HG03045 (cell line): ENCODE results near the gene KIFBP.
"Not testable (repeated sequence)": the region's sequence is repeated elsewhere in the genome, so short reads cannot be mapped to it uniquely, and the experiment has no call there.

Source experiments
- ATAC-seq: cut with Tn5 transposase; IDR thresholded peaks from one replicate; pipeline ENCODE4 v1.9.1; 2021; ENCODE audit warnings: mild to moderate bottlenecking, moderate library complexity; ENCODE audit not compliant: unreplicated experiment

Gene KIFBP

GRCh38 chr10:69004821-69005220 is 16.2 kb downstream of the KIFBP start:
- ATAC-seq = no peak

DNA sequence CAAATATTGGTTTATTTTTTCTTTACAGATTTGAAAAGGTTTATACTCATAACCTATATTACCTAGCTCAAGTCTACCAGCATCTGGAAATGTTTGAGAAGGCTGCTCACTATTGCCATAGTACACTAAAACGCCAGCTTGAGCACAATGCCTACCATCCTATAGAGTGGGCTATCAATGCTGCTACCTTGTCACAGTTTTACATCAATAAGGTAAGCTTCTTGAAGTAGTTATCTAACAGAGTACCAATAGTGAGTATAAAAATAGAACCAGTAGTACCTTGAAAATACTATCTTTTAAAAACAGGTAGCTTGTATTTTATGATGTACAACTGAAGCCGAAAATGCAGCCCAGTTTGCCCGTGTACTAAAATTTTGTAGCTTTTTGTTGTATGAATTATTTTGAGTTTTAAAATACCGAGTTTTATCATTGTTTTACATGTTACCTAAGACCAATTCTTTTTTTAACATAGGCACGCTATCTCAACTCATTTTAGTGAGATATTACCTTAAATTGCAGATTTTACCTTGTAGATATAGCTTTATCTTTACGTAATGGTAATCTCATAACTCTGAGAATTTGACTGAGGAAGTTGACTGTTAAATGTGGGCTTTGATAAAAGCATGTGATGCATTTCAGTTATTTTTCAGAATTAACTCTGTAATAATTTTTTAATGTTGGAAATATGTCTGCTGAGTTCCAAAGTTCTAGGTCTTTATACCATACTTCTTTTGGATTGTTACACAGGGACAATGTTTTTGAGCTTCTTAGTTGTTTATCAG is 17.3 kb downstream of the KIFBP start:
- no peak for ATAC-seq

GRCh38 chr10:69007260-69007659 is 18.7 kb downstream of the KIFBP start:
- ATAC-seq = no peak

DNA sequence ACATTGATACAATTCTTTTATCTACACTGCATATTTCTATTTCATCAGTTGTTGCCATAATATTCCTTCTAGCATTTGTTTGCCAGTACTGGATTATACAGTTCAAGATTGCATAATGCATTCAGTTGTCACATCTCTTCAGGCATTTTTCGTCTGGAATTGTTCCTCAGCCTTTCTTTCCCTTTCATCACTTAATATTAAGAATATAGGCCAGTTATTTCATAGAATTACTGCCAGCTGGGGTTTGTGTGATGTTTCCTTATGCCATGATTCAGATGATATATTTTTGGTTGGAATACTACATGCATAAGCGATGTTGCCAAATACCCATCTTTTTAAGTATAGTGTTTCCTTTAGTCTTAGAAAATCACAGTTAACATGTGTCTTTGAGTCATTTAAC is 20.8 kb downstream of the KIFBP start:
- no peak for ATAC-seq

GRCh38 chr10:69010151-69010640 is 21.6 kb downstream of the KIFBP start:
- ATAC-seq = no peak

GRCh38 chr10:69012778-69013177 is 24.2 kb downstream of the KIFBP start:
- not testable (repeated sequence) for ATAC-seq

GRCh38 chr10:69014171-69014570 is 25.6 kb downstream of the KIFBP start:
- no peak for ATAC-seq

DNA sequence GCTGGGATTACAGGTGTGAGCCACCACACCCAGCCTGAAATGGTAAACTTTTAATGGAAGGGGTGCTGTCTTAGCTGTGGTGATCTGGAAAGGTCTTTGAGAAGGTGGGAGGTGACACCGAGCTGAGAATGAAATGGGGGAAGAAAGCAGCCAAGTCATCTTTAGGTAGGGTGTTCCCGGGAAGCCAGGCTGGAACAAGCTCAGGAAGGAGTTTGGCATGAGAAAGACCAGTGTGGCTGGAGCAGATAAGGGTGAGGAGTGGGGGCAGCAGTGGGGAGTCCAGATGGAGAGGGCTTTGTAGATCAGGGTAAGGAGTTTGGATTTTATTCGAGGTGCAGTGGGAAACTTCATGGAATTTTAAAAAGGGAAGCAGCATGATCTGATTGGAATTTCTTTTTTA is 30.0 kb downstream of the KIFBP start:
- ATAC-seq = no peak

DNA sequence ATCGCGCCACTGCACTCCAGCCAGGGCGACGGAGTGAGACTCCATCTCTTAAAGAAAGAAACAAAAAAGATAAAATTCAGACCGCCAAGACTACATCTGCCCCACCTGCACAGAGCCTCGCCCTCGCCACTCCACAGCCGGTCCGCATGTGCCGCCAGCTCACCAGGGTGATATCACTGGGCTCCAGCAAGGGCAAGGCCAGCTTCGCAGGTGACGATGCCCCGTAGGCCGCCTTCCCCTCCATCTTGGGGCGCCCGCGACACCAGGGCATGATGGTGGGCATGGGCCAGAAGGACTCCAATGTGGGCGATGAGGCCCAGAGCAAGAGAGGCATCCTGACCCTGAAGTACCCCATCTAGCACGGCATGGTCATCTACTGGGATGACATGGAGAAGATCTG is 34.0 kb downstream of the KIFBP start:
- ATAC-seq = no peak

GRCh38 chr10:69025370-69025896 is 36.8 kb downstream of the KIFBP start:
- no peak for ATAC-seq

- no peak for ATAC-seq
These were observed 44.7 kb downstream of the KIFBP start for GRCh38 chr10:69033256-69033655.

- no peak for ATAC-seq
These were observed 48.9 kb downstream of the KIFBP start for GRCh38 chr10:69037489-69037888.

DNA sequence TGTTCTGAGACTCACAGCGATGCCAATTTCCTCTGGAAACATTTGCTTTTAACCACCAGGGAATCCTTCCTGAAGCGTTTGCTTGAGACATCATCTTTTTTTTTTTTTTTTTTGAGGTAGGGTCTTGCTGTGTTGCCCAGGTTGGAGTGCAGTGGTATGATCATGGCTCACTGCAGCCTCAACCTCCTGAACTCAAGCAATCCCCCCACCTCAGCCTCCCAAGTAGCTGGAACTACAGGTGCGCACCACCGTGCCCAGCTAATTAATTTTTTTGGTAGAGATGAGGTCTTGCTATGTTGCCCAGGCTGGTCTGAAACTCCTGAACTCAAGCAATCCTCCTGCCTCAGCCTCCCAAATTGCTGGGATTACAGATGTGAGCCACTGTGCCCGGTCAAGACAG is 52.3 kb downstream of the KIFBP start:
- not testable (repeated sequence) for ATAC-seq

DNA sequence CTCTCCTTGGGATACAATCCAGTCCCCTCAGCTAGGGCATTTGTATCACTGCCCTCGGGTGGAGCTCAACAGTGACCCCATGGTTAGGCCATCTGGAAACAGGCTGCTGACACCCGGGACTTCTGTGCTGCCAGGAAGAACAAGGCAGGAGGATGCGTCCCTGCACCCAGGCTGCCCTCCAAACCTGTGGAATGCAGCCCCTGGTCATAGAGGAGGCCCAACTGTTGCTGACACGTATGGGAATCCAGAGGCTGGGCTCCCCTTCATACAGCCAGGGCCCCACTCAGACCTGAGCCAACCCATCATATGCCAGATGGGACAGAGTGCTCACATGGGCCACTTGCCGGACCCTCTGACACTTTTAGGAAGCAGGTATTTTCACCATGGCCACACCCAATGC is 53.8 kb downstream of the KIFBP start:
- ATAC-seq = no peak

GRCh38 chr10:69042838-69043237 is 54.2 kb downstream of the KIFBP start:
- no peak for ATAC-seq

- ATAC-seq = peak; percentile 43
These were observed 55.4 kb downstream of the KIFBP start for GRCh38 chr10:69043931-69044531.

GRCh38 chr10:69044546-69044945 is 55.9 kb downstream of the KIFBP start:
- no peak for ATAC-seq

DNA sequence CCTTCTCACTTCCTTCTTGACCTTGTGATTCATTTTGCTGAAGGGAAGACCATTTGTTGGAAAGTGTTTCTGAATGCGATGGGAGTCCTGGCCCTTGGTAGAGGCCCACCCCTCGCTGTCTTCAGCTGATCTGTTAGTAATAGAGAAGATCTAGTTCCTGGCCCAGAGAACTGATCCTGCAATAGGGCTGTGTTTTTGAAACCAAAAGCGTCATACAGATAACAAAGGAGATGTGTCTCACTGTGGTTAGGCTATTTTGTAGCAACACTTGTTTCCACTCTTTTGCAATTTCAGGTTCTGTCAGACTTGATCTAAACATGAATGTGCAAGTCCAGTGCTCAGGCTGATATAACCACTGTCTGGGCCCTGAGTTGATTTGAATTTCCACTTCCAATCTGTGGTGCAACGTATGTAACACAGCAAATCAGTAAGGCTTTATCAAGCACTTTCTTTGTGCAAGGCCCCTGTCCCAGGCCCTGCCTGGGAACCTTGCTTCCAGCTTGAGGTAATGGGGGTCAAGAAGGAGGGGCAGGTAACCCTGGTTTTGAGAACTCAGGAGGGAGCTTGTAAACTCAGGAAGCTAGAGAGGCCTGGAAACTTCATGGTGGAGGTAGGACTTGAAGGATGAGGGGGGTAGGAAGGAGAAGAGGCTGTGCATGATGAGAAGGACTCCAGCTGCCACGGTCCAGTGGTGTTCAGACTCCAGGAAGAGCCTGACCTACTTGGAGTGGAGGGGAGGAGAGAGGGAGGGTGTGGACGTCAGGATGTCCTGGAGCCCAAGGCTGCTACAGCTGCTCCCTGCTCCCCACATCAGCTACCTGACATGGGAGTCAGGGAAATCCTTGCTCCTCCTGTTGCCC is 57.1 kb downstream of the KIFBP start:
- ATAC-seq = peak; percentile 56

DNA sequence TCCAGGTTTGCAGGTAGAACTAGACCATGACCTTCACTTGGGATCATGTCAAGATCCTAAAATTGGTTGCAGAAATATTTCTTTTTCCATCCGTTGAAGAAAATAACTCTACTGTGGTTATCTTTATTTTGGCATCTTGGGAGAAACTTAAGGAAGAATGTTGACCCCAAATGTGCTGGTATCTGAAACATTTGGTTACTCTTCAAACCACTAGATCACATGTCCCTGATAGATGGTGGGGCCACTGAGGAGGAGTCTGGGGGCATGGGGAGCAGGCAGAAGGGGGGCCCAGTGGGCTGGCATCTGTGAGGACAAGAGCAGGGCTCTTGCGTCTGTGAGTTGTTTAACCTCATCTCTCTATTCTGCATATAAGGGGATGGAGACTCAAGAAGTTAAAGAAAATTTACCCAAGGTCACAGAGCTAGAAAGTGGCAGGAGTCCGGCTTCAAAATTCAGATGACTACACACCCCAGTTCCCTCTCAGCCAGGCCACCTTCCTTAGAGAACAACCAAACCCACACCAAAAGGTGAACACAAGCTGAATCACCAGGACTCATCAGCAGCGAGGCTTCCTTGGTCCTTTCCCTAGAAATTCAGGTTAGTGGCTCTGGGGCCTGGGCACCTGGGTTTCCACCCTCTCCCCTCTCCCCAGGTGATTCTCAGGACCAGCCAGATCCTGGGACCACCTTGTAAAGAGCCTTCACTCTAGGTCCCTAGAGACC is 58.7 kb downstream of the KIFBP start:
- no peak for ATAC-seq

DNA sequence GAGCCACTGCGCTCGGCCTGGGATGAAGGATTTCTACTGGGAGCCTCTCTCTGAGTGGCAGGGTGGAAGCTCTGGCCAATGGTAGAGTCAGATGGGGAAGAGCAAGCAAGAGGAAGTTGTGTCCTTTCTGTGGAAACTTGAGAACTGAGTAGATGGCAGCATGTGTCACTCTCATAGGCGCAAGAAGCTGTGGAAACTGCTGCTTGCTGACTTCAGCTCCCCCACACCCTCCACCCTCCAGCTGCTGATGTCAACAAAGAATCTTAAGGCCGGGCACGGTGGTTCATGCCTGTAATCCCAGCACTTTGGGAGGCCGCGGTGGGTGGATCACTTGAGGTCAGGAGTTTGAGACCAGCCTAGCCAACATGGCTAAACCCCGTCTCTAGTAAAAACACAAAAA is 59.5 kb downstream of the KIFBP start:
- no peak for ATAC-seq

DNA sequence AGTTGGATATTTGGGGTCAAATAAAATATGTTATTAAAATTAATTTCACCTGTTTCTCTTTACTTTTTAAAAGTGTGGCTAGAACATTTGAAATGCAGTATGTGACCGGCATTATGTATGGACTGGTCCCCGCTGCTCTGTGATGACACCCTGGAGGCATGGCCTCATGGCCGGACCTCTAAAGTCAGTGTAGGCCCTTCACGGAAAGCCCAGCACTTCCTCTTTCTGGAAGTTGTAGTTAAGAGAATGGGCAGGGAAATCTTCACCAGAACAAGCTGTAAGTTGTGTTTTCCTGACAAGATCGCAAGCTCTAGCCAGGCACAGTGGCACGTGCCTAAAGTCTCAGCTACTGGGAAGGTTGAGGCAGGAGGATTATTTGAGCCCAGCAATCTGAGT is 61.0 kb downstream of the KIFBP start:
- no peak for ATAC-seq
